HL-60/S4 (cell line): Measurements from ENCODE around the gene PTPRO.

Source experiments
- in situ Hi-C: fragments of 300-500 bp; cut with MboI; formaldehyde crosslinking; loops from 2 replicates; pipeline ENCODE4 v1.14.3; 2022; ENCODE audit warnings: low sequenced_read_pairs

Gene PTPRO

DNA sequence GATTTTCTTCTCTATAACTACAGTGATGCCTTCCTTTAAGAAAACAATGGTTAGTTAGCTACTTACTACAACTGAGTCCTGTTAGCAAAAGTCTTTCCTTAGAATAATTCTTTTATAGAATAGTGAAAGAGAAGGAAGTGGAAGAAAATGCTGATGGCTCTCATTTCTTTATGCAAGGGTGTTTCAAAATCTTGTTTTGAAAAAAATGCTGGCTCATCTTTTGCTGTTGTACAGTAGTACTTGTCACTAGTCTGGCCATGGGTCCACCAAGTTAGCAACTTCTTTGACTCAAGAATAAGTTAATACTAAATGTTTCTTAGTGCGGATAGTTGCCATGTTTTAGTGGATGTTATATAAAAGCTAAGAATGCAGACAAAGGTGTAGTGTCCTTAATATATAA lies 225.4 kb downstream of the PTPRO start:
- in situ Hi-C loops = no loop called here

DNA sequence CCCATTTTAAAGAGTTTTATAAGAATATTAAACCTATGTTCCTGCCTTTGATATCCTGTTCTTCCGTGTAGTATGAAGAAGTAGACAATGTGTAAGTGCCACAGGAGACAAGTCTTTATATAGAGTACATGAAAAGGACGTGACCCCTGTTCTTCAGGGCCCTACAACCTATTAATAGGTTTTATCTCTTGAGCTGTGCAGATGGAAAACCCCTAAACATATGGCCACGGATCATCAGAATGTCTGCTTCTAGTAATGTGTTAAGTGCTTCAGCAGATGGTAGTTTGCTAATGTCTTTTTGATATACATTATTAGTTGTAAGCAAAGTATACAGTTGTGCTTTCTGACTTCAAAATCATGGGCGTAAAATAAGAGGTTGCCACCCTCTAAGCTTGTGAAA lies 228.5 kb downstream of the PTPRO start:
- in situ Hi-C loops = no loop called here

- in situ Hi-C loops = no loop called here
Measured at GRCh38 chr12:15555446-15555845, 233.1 kb downstream of the PTPRO start.

DNA sequence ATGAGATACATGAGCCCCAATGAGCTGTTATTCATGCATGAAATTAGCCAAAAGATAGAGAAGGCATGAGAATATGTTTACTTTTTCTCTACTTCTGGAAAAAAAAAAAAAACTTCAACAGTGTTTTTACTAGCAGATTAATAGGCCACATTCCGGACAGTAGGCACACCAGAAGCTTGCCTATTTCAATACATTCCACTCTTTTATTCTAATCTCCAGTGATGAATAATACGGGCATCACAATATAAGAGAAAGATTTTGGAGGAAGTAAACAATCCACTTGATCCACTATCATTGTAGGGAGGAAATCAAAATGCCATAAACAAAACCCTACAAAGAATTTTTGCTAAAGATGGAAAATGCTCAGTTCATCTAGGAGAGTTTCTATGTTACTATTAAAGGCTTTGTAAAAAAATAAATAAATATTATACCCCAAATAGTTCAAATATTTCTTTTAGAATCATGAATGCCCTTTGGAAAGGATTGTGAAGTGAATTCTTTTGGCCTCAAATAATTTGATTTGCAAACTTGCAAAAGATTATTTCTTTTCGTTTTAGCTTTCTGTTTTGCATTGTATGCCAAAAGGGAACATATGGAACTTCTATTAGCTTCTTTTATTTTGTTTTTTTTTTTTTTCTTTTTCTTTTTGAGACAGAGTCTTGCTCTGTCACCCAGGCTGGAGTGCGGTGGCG lies 234.2 kb downstream of the PTPRO start:
- in situ Hi-C loops = no loop called here

GRCh38 chr12:15558915-15559528 lies 236.7 kb downstream of the PTPRO start:
- in situ Hi-C loops = no loop called here

DNA sequence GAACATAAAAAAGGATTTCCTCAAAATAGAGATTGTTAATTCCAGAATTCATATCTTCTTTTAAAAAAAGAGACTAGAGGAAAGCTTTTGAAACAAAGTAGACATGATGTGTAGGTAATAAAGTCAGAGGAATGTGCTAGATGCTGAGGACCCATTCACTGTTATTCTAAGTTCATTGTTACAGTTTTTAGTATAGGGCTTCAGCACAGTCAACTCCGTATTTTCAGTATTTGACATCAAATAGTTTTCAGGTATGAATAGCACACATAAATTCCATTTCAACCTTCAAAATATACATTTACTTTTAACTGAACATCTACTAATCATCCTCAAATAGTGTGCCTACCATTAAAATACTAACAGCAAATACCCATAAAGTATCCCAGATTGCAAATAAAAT lies 239.1 kb downstream of the PTPRO start:
- in situ Hi-C loops = no loop called here

- in situ Hi-C loops = no loop called here
Measured at GRCh38 chr12:15562263-15562662, 240.0 kb downstream of the PTPRO start.

GRCh38 chr12:15563663-15564062 lies 241.4 kb downstream of the PTPRO start:
- in situ Hi-C loops = no loop called here

DNA sequence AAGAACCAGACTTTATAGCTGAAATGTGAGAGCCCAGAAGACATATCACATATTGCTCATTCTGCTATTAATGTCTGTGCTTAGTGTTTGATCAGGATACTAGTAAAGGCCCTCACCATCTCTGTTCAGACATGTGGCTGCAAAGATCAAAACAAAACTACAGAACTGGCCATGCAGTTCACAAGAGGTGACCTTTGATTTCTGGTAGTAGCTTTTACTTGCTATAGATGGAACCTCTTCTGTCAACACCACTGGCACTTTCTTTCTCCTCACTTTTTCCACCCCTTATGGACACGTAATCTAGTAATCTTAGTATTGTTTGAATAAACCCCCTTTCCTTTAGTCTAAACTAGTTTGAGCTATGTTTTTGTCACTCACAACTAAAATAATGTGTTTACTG lies 252.0 kb downstream of the PTPRO start:
- in situ Hi-C loops = no loop called here

DNA sequence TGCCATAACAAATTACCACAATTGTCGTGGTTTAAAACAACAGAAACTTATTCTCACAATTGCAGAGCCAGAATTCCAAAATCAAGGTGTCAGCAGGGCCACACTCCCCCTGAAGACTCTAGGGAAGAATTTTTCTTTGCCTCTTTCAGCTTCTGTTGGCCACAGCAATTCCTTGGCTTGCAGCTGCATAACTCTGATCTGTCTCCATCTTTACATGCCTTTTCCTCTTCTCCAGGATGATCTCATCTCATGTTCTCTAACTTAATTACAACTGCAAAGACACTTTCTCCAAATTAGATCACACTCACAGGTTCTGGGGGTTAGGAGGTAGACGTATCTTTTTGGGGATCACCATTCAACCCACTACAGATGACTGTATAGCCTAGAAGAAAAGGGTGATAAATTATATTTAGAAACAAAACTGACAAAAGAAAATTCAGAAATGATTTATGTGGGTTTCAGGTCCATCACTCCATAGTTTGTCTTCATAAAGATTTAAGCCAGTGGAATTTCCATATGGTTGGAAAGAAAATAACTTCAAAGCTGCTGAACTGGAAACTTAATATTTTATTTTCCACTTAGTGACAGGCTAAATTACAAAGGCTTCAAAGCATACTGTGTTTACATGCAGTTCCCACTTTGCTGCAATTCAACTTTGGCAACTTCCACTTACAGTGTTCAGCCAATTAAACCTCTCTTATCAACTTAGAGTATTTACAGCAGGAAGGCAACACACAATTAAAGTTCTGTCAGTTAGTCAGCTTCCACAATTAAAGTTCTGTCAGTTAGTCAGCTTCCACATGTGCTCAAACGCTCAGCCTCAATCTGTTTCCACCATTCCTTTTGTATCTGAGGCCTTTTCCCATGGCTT lies 253.6 kb downstream of the PTPRO start:
- in situ Hi-C loops = no loop called here

DNA sequence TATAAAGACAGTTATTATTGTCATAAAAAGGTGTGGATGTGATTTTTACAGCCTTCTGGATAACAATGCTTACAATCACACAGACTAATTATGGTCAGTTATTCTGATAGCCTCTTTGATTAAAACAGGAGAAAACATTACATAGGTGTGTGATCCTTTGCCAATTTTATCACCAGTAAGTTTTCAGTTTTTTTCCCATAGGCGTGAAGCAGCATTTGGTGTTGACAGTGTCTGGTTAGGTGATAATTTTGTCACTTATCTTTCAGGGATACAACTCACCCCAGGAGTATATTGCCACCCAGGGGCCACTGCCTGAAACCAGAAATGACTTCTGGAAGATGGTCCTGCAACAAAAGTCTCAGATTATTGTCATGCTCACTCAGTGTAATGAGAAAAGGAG lies 258.1 kb downstream of the PTPRO start:
- in situ Hi-C loops = loop anchor here (5.0 kb wide), 1 partner anchor 48 kb away; no protein-coding TSS in a partner anchor

GRCh38 chr12:15581006-15581405 lies 258.7 kb downstream of the PTPRO start:
- in situ Hi-C loops = loop anchor here (5.0 kb wide), 1 partner anchor 49 kb away; no protein-coding TSS in a partner anchor

DNA sequence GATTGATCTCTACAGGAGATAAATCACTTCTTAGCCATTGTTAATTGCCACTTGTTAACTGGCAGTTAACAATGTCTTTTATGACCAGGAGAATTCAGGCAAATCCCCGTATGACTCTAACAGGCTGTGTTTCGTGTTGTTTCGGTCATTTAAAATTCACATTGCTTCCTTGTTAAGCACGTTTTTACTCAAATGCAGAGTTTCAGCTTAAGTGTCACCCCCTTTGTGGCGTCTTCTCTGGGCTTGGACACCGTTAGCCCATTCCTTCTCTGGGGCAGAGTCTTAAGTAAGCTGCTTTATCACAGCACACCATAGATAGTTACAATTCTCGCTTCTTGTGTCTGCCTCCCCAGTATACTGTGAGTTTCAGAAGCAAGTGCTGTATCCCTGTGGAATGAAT lies 261.5 kb downstream of the PTPRO start:
- in situ Hi-C loops = loop anchor here (5.0 kb wide), 1 partner anchor 52 kb away; no protein-coding TSS in a partner anchor

- in situ Hi-C loops = loop anchor here (5.0 kb wide), 1 partner anchor 52 kb away; no protein-coding TSS in a partner anchor
Measured at GRCh38 chr12:15584366-15585041, 262.2 kb downstream of the PTPRO start.

- in situ Hi-C loops = loop anchor here (10.0 kb wide), 1 partner anchor 265 kb away; no protein-coding TSS in a partner anchor
Measured at GRCh38 chr12:15589328-15590032, 267.2 kb downstream of the PTPRO start.

DNA sequence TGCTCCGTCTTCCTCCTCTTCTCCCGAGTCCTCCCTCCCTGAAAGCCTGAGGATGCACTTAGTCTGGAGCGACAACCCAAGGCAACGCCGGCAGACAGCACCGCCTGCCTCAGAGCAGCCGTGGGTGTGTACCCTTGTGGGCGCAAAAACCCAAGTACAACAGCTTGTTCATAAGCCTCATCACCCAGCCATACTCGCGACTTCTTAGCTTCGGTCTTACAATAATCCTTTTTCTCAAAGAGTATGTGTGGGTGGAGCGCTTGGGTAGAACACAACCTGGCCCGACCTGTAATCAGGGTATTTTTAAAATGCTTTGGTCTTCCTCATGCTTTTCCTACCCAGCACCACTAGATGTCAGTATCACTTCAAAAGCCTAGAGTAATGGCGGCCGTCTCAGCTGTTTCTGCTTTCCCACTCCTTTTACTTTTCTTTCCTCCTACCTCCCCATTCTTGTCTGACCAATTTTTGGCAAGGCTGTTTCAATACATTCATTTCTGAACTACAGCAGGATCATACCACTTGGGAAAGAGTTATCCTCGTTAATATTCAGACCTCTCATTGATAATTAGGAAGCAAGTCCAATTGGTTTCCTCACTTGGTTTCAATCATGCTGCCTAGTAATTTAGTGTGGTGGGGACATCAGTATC lies 268.0 kb downstream of the PTPRO start:
- in situ Hi-C loops = loop anchor here (10.0 kb wide), 1 partner anchor 264 kb away; no protein-coding TSS in a partner anchor

- in situ Hi-C loops = loop anchor here (10.0 kb wide), 1 partner anchor 263 kb away; no protein-coding TSS in a partner anchor
Measured at GRCh38 chr12:15591811-15592210, 269.5 kb downstream of the PTPRO start.

DNA sequence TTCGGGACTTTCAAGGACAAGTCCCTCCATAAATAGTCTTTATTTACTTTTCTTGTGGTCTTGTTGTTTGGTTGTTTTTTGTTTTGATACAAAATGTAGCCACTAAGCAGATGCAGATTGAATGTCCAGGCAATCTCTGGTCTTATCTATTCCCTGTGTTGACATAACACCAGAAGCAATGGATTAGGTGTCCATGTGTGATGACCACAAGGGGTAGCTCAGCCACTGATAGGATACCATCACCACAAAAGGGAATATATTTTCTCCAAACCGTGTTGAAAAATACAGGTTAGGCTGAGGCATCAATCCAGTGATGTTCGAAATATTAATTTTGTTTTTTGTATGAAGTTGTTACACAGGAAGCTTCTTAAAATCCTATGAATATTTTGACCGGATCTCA lies 270.6 kb downstream of the PTPRO start:
- in situ Hi-C loops = loop anchor here (10.0 kb wide), 1 partner anchor 262 kb away; no protein-coding TSS in a partner anchor

DNA sequence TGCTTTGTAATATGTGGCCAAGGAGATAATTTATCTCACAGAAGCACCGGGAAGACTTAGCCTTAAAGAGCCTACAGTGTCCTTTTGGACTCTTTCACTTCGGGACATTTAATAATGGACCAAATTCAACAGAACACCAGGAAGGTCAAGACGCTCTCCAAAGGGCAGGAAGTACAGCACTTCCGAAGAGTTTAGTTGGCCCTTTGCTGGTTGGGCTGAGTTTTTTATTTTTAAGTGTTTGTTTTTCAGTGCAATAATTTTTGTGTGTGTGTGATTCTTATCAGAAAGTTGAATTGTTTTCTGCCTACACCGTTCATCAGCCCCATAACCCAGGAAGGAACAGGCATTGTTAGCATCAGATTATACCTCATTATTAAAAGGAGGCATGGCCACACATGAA lies 273.9 kb downstream of the PTPRO start:
- in situ Hi-C loops = loop anchor here (10.0 kb wide), 1 partner anchor 259 kb away; no protein-coding TSS in a partner anchor
